Measurements from ENCODE around the gene PGLYRP1. TPM values are rescaled to one million over a fixed set of nuclear protein-coding genes. Genes with fewer than 3 reads are reported as not detected.

Gene PGLYRP1
- total RNA-seq, 4 donors from 2014 or later: not detected

- peak in 1 of 3 donors; percentile 11 for TF ChIP-seq CTCF (IDR thresholded peaks at IDR 0.05)
- DNase-seq (ENCODE audit: low spot score) (peak; percentile 36), ATAC-seq (ENCODE audit: low FRiP score) (peak; percentile 61)
Measured at GRCh38 chr19:46016426-46017094, 6.3 kb downstream of the PGLYRP1 start.

- TF ChIP-seq CTCF (IDR thresholded peaks at IDR 0.05): no peak
- DNase-seq (ENCODE audit: low spot score) (no peak), ATAC-seq (ENCODE audit: low FRiP score) (peak; percentile 41)
Measured at GRCh38 chr19:46015687-46016425, 7.0 kb downstream of the PGLYRP1 start.

GRCh38 chr19:46014941-46015686, 7.7 kb downstream of the PGLYRP1 start:
- DNase-seq (ENCODE audit: low spot score) (peak; percentile 46), ATAC-seq (ENCODE audit: low FRiP score) (peak; percentile 85)
- no peak for TF ChIP-seq CTCF (IDR thresholded peaks at IDR 0.05)

- TF ChIP-seq CTCF (IDR thresholded peaks at IDR 0.05): no peak
- DNase-seq (ENCODE audit: low spot score) (no peak), ATAC-seq (ENCODE audit: low FRiP score) (peak; percentile 1)
Measured at GRCh38 chr19:46014534-46014933, 8.3 kb downstream of the PGLYRP1 start.

- peak in 2 of 3 donors; percentile 38 to 88 for TF ChIP-seq CTCF (IDR thresholded peaks at IDR 0.05)
- ATAC-seq (ENCODE audit: low FRiP score) (peak; percentile 80), DNase-seq (ENCODE audit: low spot score) (peak; percentile 83)
Measured at GRCh38 chr19:46009530-46010510, 13.0 kb downstream of the PGLYRP1 start.

GRCh38 chr19:46006411-46006810, 16.4 kb downstream of the PGLYRP1 start:
- DNase-seq (ENCODE audit: low spot score): no peak
- no peak for TF ChIP-seq CTCF (IDR thresholded peaks at IDR 0.05)
- no peak for ATAC-seq (ENCODE audit: low FRiP score)
